Cardiac muscle cell (in vitro differentiated cells and primary cell): ENCODE measurements around the gene RAMACL. TPM values are rescaled to one million over a fixed set of nuclear protein-coding genes. Genes with fewer than 3 reads are reported as not detected.

Experiments used
- DNase-seq, 2 donors: peaks; one replicate each; pipeline versions ENCODE4 v3.0.0 to v3.0.0-alpha.2; 2010 to 2017; ENCODE audit warnings: low read depth in 1 of 2, low spot score in 1 of 2
- H3K27ac ChIP-seq: fragments of 200-600 bp; sonication (generic); 2 replicates; pipeline ENCODE4 v1.5.1; 2016
- H3K27me3 ChIP-seq: fragments of 200-600 bp; sonication (generic); 2 replicates; pipeline ENCODE4 v1.6.0; 2016; ENCODE audit warnings: control low read depth
- H3K36me3 ChIP-seq: fragments of 200-600 bp; sonication (generic); 2 replicates; pipeline ENCODE4 v1.5.1; 2016; ENCODE audit warnings: control low read depth
- H3K4me1 ChIP-seq: fragments of 200-600 bp; sonication (generic); 2 replicates; pipeline ENCODE4 v1.8.1; 2017; ENCODE audit warnings: low read depth, mild to moderate bottlenecking, mixed run types
- H3K4me3 ChIP-seq: fragments of 200-600 bp; sonication (generic); 2 replicates; pipeline ENCODE4 v1.5.1; 2016; ENCODE audit warnings: mild to moderate bottlenecking
- H3K9me3 ChIP-seq: fragments of 200-600 bp; sonication (generic); 2 replicates; pipeline ENCODE4 v1.5.1; 2017; ENCODE audit warnings: low read depth, mild to moderate bottlenecking, control low read depth
- CTCF ChIP-seq: IDR thresholded peaks from 2 replicates; pipeline ENCODE4 v1.5.1; 2012; ENCODE audit warnings: low read depth, mild to moderate bottlenecking, low read length
- polyA plus RNA-seq: library from polyadenylated mRNA; unstranded; fragments of >200 nt; fragmentation: Nextera tagmentation; extraction: Ambion mirVana; gene quantifications from 2 replicates; pipeline ENCODE4 v1.2.1, GENCODE V29; 2016
- total RNA-seq: library from RNA; depleted of rRNA; stranded (reverse); fragments of >200 nt; gene quantifications from 2 replicates; pipeline ENCODE4 v1.2.3, GENCODE V29; 2016

The RAMACL gene
- total and polyA plus RNA-seq, 2 experiments from 2014 or later, result 0.44 to 0.45 TPM

- Histone ChIP-seq H3K36me3 (no peaks in the 10 kb centered on the region), H3K9me3 (no peaks in the 10 kb centered on the region), H3K4me1 (no peaks in the 10 kb centered on the region), H3K27ac (no peak overlapping the region), H3K4me3 (no peak overlapping the region), H3K27me3 (no peaks in the 10 kb centered on the region)
- no peak for TF ChIP-seq CTCF
- DNase-seq, result peak in 1 of 2 donors; percentile 95
Measured at GRCh38 chr6:166567107-166567506, 19.4 kb downstream of the RAMACL start.

- no peaks in the 10 kb centered on the region for H3K36me3 ChIP-seq
- DNase-seq, result no peak
- no peaks in the 10 kb centered on the region for H3K27me3 ChIP-seq
- H3K4me1 ChIP-seq, result no peaks in the 10 kb centered on the region
- H3K27ac ChIP-seq, result no peak overlapping the region
- H3K4me3 ChIP-seq, result no peak overlapping the region
- H3K9me3 ChIP-seq, result no peaks in the 10 kb centered on the region
- no peak for TF ChIP-seq CTCF
Measured at GRCh38 chr6:166566026-166567011, 20.2 kb downstream of the RAMACL start.

GRCh38 chr6:166565084-166565967 lies 21.2 kb downstream of the RAMACL start:
- DNase-seq, result peak; percentile 10 to 30
- H3K4me3 ChIP-seq, result no peak overlapping the region
- no peaks in the 10 kb centered on the region for H3K9me3 ChIP-seq
- H3K27ac ChIP-seq, result no peak overlapping the region
- no peaks in the 10 kb centered on the region for H3K27me3 ChIP-seq
- no peak for TF ChIP-seq CTCF
- H3K4me1 ChIP-seq, result no peaks in the 10 kb centered on the region
- no peaks in the 10 kb centered on the region for H3K36me3 ChIP-seq

- H3K27ac ChIP-seq, result no peak overlapping the region
- H3K4me3 ChIP-seq, result no peak overlapping the region
- no peaks in the 10 kb centered on the region for H3K9me3 ChIP-seq
- no peaks in the 10 kb centered on the region for H3K27me3 ChIP-seq
- TF ChIP-seq CTCF, result no peak
- DNase-seq, result no peak
- H3K36me3 ChIP-seq, result no peaks in the 10 kb centered on the region
- no peaks in the 10 kb centered on the region for H3K4me1 ChIP-seq
Measured at GRCh38 chr6:166563805-166564204, 22.7 kb downstream of the RAMACL start.

- DNase-seq, result no peak
- no peaks in the 10 kb centered on the region for H3K27me3 ChIP-seq
- no peak overlapping the region for H3K27ac ChIP-seq
- no peaks in the 10 kb centered on the region for H3K4me1 ChIP-seq
- no peak for TF ChIP-seq CTCF
- H3K36me3 ChIP-seq, result no peaks in the 10 kb centered on the region
- no peaks in the 10 kb centered on the region for H3K9me3 ChIP-seq
- H3K4me3 ChIP-seq, result no peak overlapping the region
Measured at GRCh38 chr6:166563200-166563599, 23.3 kb downstream of the RAMACL start.
